EH (cell line): ENCODE results near the gene BPIFB3.

Experiments used
- DNase-seq: peaks from one replicate; pipeline ENCODE4 v3.0.0-alpha.2; 2015; ENCODE audit warnings: low read depth

BPIFB3 gene

GRCh38 chr20:33062105-33062824 lies 8.6 kb downstream of the BPIFB3 start:
- no peak for DNase-seq

GRCh38 chr20:33062825-33063149 lies 9.1 kb downstream of the BPIFB3 start:
- no peak for DNase-seq

GRCh38 chr20:33063271-33063670 lies 9.6 kb downstream of the BPIFB3 start:
- DNase-seq: no peak

GRCh38 chr20:33064572-33065287 lies 11.0 kb downstream of the BPIFB3 start:
- no peak for DNase-seq

GRCh38 chr20:33065785-33066184 lies 12.1 kb downstream of the BPIFB3 start:
- DNase-seq: no peak

GRCh38 chr20:33067806-33068205 lies 14.1 kb downstream of the BPIFB3 start:
- no peak for DNase-seq

DNA sequence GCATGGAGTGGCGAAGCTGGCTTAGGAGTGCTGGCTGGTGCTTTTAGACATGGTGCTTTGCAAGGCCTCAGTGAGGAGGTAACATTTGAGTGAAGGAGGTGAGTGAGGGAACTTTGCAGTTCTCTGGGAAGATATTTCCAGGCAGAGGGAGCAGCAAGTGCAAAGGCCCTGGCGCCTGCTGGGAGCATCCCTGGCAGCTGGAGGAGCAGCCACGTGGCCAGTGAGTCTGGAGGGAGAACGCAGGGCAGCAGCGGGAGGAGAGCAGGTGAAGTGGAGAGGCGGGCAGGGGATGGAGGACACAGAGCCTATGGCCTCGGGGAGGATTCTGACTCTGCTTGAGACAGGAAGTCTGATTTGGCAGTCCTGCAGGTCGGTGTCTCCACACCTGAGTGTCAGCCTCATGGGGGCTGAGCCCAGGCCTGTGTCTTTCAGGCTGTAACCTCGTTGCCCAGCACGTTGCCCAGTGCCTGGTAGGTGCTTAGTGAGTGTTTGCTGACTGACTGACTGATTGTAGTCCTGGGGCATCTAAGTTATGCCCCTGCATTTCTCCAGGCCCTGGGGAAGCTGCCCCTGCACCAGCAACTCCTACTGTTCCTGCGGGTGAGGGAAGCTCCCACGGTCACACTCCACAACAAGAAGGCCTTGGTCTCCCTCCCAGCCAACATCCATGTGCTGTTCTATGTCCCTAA lies 14.7 kb downstream of the BPIFB3 start:
- DNase-seq: no peak

DNA sequence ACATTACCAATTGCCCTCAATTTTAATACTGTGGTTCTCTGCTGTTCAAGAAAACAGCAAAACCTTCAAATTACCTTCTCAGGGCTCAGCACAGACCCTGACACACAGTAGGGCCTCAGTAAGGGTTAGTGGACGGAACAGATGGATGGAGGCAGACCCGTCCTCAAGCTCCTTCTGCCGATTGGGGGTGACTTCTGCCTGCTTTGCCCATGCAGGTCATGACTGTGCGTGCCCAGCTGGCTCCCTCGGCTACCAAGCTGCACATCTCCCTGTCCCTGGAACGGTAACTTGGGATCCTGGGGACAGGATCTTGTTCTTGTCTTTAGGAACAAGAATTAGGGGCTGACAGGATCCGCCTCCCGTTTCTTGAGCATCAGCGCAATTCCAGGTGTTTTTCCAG lies 16.0 kb downstream of the BPIFB3 start:
- DNase-seq: no peak

- DNase-seq: no peak
Observed at GRCh38 chr20:33070111-33071053, 16.7 kb downstream of the BPIFB3 start.

DNA sequence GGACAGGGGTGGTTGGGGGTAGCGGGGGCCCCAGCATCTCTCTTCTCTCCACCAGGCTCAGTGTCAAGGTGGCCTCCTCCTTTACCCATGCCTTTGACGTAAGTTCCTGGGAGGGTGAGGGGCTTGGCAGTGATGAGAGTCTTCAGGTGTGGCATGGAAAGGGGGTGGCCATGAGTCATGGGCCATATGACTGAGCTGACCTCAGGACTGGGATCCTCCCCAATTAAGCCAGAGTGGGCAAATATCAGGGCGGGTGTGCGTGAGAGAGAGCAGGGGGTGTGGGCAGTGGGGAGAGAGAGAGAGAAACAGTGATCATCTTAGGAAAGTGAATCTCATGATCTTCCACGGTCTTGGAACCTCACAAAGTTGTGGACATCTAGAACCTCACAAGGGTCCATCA lies 17.5 kb downstream of the BPIFB3 start:
- no peak for DNase-seq

- DNase-seq: no peak
Observed at GRCh38 chr20:33072362-33072761, 18.7 kb downstream of the BPIFB3 start.

DNA sequence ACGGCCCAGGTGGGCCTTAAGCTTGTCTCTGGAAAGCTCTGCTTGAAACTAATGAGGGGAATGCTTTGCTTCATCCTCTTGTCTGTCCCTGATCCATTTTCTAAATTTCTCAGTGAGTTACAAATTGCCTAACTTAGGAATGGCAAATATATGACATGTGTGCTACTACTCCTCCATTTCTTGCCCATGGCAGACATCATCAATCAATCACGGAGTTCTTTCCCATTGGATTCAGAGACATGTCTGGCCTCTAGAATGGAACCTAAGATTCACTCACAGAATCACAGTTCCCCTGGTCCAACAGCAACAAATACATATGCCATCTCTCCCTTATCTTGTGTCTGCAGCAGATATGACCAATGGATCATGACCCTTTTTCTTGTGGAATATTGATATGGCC lies 19.1 kb downstream of the BPIFB3 start:
- no peak for DNase-seq

DNA sequence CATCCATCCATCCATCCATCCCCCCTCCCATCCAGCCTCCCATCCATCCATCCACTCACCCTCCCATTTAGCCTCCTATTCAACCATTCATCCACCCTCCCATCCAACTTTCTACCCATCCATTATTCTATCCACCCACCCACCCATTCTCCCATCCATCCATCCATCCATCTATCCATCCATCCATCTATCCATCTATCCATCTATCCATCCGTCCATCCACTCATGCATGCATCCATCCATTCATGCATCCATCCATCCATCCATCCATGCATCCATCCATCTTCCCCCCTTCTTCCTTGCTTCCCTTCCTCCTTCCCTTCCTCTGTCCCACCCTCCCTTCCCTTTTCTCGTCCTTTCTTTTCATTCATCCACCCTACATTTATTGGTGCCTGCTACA lies 21.0 kb downstream of the BPIFB3 start:
- no peak for DNase-seq

- DNase-seq: no peak
Observed at GRCh38 chr20:33075281-33075680, 21.6 kb downstream of the BPIFB3 start.

- DNase-seq: no peak
Observed at GRCh38 chr20:33076662-33077372, 23.1 kb downstream of the BPIFB3 start.

- no peak for DNase-seq
Observed at GRCh38 chr20:33079259-33079658, 25.6 kb downstream of the BPIFB3 start, which contains the start of gene BPIFB4. BPIFB4 (plus strand) TSS chr20:33079643; CDS start chr20:33081527, 1,884 bp downstream.

DNA sequence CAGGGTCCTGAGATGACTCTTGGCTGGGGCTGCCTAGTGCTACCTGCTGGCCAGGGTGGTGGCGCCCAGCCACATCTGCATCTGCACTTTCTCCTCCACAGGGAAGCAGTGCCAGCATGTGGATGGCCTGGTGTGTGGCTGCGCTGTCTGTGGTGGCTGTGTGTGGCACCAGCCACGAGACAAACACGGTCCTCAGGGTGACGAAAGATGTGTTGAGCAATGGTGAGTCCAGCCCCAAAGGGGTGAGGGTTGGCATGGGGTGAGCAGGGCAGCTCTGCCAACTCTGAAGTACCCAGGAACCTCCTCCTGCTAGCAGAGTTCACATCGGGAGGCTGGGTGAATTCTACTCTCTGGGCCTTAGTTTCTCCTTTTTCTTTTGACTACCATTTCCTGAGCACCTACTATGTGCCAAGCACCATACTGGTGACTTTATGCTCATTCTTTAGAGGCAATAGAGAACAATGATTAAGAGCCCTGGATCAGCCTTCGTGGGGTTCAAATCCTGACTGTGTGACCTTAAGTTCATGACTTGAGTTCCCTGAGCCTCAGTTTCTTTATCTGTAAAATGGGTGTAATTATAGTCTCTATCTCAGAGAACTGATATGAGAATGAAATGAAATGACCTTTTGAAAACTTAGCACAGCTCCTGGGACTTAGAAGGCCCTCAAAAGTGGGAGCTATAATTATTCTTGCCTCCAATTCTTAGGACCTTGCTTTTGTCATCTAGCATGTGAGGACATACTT lies 27.9 kb downstream of the BPIFB3 start:
- DNase-seq: no peak

- DNase-seq: no peak
Observed at GRCh38 chr20:33082546-33082945, 28.8 kb downstream of the BPIFB3 start.

DNA sequence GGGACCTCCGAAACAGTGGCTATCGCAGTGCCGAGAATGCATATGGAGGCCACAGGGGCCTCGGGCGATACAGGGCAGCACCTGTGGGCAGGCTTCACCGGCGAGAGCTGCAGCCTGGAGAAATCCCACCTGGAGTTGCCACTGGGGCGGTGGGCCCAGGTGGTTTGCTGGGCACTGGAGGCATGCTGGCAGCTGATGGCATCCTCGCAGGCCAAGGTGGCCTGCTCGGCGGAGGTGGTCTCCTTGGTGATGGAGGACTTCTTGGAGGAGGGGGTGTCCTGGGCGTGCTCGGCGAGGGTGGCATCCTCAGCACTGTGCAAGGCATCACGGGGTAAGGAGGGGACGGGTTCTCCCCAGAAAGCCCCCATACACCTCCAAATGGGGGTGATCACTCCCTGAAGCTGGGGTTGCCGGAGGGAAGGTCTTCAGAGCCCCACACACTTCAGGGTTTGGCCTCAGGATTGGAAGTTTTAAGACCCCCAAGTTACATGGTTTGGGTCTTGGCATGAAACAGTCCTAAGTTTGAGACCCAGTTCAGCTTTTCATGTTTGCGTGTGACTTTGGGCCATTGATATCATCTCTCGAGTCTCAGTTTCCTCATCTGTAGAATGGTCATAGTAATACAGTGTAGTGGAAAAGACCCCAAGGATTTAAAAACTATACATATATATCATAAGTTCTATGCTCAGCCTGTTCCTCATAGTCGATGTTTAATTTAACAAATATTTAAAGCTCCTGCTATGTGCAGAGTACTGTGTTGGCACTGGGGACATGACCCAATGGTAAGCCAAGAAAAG lies 30.0 kb downstream of the BPIFB3 start:
- no peak for DNase-seq

GRCh38 chr20:33084722-33085121 lies 31.0 kb downstream of the BPIFB3 start:
- no peak for DNase-seq
